Lower leg skin (tissue), 3 donors: ENCODE data around the gene PKMYT1.

Source experiments
- POLR2A ChIP-seq, 2 donors: fragments of 450-650 bp; IDR thresholded peaks; one replicate each; pipeline ENCODE4 v1.6.1; 2016 to 2017; ENCODE audit warnings: antibody characterized with exemption in 2 of 2, mild to moderate bottlenecking in 1 of 2, moderate library complexity in 1 of 2
- TF ChIP-seq, protein P1 (sequence below), 3 donors: fragments of 450-650 bp; IDR thresholded peaks; one replicate each; pipeline ENCODE4 v1.5.1; 2016; ENCODE audit warnings: antibody characterized with exemption in 3 of 3, mild to moderate bottlenecking in 3 of 3, moderate library complexity in 2 of 3

DNA sequence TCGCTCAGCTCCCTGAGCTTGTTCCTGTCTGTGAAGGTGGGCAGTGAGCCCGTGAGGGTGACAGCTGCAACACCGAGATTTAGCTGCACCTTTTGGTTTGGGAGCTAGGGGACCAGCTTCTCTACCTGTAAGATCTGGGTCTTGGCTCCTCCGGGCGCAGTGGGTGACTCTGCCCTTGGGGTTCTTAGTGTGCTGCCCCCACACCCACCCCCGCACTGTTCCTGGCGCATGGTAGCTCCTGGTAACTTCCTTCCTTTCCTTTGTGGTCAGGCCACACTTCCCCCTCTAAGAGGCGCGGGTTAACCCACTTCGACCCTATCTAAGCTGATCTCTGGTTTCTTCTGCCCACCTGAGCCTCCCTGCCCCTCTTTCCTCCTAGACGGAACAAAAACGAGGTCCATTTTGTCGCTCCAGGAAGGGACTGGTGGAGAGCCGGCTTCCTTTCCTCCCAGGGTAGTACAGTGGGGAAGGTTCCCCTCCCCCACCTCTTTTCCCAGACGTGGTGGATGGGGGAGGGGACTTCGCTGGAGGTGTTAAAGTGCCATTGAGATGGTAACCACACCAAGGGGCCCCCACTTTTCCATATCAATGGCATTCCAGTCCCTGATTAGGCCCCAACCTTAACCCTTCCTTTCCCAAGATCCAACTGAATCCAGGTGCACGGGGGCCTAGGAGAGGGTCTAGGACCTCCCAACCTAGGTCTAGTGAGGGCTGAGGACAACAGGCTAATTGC lies 27.9 kb upstream of the PKMYT1 start:
- no peak for TF ChIP-seq POLR2A (IDR thresholded peaks at IDR 0.05)
- TF ChIP-seq, protein P1, sequence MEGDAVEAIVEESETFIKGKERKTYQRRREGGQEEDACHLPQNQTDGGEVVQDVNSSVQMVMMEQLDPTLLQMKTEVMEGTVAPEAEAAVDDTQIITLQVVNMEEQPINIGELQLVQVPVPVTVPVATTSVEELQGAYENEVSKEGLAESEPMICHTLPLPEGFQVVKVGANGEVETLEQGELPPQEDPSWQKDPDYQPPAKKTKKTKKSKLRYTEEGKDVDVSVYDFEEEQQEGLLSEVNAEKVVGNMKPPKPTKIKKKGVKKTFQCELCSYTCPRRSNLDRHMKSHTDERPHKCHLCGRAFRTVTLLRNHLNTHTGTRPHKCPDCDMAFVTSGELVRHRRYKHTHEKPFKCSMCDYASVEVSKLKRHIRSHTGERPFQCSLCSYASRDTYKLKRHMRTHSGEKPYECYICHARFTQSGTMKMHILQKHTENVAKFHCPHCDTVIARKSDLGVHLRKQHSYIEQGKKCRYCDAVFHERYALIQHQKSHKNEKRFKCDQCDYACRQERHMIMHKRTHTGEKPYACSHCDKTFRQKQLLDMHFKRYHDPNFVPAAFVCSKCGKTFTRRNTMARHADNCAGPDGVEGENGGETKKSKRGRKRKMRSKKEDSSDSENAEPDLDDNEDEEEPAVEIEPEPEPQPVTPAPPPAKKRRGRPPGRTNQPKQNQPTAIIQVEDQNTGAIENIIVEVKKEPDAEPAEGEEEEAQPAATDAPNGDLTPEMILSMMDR (IDR thresholded peaks at IDR 0.05) = no peak
